UCSD-AML1 (cell line): ENCODE results near the gene PTPRC.
"Not testable (repeated sequence)": the region's sequence is repeated elsewhere in the genome, so short reads cannot be mapped to it uniquely, and the experiment has no call there.

Source experiments
- DNase-seq: peaks from one replicate; lab custom pipeline; 2025; ENCODE audit not compliant: unreplicated experiment; lab: John Stamatoyannopoulos, UW

Gene PTPRC, protein sequence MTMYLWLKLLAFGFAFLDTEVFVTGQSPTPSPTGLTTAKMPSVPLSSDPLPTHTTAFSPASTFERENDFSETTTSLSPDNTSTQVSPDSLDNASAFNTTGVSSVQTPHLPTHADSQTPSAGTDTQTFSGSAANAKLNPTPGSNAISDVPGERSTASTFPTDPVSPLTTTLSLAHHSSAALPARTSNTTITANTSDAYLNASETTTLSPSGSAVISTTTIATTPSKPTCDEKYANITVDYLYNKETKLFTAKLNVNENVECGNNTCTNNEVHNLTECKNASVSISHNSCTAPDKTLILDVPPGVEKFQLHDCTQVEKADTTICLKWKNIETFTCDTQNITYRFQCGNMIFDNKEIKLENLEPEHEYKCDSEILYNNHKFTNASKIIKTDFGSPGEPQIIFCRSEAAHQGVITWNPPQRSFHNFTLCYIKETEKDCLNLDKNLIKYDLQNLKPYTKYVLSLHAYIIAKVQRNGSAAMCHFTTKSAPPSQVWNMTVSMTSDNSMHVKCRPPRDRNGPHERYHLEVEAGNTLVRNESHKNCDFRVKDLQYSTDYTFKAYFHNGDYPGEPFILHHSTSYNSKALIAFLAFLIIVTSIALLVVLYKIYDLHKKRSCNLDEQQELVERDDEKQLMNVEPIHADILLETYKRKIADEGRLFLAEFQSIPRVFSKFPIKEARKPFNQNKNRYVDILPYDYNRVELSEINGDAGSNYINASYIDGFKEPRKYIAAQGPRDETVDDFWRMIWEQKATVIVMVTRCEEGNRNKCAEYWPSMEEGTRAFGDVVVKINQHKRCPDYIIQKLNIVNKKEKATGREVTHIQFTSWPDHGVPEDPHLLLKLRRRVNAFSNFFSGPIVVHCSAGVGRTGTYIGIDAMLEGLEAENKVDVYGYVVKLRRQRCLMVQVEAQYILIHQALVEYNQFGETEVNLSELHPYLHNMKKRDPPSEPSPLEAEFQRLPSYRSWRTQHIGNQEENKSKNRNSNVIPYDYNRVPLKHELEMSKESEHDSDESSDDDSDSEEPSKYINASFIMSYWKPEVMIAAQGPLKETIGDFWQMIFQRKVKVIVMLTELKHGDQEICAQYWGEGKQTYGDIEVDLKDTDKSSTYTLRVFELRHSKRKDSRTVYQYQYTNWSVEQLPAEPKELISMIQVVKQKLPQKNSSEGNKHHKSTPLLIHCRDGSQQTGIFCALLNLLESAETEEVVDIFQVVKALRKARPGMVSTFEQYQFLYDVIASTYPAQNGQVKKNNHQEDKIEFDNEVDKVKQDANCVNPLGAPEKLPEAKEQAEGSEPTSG (N-terminal part only)

GRCh38 chr1:198638894-198639635 is at the start of gene PTPRC:
PTPRC (plus strand) TSS chr1:198639040; CDS start chr1:198639269, 229 bp downstream.
- DNase-seq, result peak; percentile 8

DNA sequence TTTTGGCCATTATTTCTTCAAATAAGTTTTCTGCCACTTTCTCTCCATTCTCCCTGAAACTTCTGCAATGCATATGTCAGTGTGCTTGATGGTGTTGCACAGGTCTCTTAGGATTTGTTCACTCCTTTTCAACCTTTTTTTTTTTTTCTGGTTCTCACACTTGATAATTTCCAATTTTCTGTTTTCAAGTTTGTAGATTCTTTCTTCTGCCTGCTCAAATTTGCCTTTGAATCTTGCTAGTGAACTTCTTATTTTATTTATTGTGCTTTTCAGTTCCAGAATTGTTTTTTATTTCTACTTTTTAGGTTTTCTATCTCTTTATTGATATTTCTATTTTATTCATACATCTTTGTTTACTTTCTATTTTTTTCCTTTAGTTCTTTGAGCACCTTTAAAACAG is 48.4 kb upstream of the PTPRC start:
- no peak for DNase-seq

DNA sequence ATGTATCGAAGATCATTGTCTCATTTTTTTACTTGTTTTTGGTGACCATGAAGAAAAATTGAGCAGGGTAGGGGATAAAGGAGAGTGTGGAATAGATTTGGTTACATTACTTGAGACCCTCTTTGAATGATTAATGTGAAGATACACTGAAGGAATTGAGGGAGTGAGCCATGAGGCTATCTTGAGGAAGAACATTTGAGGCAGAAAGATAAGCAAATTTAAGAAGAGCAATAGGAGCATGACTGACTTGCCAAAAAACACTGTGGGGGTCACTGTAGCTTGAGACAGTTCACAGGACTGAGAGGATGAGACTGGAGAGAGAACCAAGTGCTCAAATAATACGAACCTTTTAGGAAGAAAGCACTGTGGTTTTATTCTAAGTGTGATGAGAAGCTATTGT is 43.1 kb upstream of the PTPRC start:
- DNase-seq, result no peak

DNA sequence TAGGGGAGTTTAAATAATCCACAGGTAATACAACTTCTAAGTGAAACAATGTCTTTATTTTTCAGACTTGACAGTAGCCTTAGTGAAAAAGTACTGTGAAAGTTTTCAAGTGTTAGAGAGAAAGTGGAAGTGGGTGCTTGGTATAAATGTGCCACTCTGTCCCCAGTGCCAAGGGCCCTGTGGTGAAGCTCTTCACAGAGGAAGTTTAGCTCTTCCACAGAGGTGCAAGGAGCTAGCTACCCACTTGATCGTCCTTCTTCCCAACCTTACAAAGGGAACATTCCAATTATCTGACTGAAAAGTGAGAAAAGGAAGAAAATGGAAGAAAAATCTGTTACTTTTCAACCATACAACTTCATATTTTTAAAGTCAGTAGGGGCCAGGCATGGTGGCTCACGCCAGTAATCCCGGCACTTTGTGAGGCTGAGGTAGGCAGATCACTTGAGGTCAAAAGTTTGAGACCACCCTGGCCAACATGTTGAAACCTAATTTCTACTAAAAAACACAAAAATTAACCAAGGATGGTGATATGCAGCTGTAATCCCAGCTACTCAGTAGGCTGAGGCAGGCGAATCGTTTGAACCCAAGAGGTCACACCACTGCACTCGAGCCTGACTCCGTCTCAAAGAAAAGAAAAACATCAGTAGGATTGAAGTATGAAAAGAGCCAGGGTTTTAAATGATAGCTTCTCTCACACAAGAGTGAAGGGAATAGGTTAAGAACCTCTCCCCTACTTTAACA is 41.0 kb upstream of the PTPRC start:
- DNase-seq, result peak; percentile 6

- DNase-seq, result no peak
Measured at GRCh38 chr1:198598796-198599321, 40.0 kb upstream of the PTPRC start.

DNA sequence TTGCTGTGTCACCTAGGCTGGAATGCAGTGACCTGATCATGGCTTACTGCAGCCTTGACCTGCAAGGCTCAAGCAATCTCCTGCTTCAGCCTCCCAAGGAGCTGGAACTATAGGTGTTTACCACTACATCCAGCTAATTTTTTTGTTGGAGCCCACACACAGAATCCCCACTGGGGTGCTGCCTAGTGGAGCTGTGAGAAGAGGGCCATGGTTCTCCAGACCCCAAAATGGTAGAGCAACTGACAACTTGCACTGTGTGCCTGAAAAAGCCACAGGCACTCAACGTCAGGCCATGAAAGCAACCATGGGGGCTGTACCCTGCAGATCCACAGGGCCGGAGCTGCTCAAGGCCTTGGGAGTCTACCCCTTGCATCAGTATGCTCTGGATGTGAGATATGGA is 39.1 kb upstream of the PTPRC start:
- peak; percentile 5 for DNase-seq

DNA sequence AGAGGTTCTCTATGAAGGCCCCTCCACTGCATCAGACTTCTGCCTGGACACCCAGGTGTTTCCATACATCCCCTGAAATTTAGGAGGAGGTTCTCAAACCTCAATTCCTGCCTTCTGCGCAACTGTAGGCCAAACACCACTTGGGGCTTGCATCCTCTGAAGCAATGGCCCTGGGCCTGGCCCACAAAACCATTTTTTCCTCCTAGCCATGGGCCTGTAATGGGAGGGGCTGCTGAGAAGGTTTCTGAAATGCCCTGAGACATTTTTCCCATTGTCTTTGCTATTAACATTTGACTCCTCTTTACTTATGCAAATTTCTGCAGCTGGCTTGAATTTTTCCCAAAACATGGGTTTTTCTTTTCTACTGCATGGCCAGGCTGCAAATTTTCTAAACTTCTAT is 37.9 kb upstream of the PTPRC start:
- DNase-seq, result no peak

GRCh38 chr1:198601310-198601709 is 37.5 kb upstream of the PTPRC start:
- DNase-seq, result not testable (repeated sequence)

DNA sequence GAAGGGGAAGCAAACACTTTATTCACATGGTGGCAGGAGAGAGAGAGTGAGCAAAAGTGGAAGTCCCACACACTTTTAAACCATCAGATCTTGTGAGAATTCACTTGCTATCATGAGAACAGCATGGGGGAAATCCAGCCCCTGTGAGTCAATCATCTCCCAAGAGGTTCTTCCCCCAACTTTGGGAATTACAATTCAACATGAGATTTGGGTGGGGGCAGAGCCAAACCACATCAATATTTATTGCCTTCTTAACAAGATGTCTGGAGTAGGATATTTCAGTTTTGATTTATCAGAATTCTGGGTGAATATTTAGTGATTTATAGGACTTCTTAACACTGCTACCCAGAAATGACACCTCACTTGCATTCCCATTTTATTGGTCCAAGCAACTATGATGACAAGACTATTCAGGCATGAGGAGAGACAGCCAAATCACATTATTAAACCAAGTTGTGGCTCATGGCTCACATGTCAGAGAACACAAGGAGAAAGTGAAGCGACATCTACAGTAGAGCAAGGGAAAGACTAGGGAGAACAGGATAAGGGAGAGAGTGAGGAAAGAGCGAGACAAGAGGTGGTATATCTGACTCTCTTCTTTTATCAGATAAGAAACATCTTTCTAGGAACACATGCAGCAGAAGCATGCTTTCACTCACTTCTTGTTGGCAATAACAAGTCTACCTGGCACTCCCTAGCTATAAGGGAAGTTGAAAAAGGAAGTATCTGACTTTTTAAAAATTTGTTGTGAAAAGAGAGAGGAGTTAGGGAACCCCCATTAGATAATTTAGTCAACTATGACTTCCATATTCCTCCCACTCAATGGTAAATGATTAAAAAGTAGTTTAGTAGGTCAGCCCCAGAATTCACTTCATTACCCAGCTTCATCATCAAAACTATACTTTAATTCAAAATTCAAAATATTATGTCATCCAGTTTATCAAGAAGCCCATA is 36.6 kb upstream of the PTPRC start:
- DNase-seq, result no peak

DNA sequence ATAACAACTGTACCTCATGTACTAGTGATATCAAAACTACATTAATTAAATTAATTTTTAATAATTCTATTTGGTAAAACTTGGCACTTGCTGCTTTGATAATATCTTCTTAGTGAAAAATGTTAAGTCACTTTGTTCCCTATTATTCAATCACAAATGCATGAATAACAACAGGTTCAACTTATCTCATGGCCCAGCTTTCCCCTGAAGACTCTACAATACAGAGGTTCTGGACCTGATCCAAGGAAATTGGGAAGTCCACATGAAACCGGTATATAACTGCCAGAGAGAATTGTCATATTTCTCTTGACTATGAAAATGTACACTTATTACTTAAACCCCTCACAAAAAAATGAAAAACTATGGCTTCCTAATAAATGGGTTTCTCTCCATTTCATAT is 33.9 kb upstream of the PTPRC start:
- DNase-seq, result no peak

DNA sequence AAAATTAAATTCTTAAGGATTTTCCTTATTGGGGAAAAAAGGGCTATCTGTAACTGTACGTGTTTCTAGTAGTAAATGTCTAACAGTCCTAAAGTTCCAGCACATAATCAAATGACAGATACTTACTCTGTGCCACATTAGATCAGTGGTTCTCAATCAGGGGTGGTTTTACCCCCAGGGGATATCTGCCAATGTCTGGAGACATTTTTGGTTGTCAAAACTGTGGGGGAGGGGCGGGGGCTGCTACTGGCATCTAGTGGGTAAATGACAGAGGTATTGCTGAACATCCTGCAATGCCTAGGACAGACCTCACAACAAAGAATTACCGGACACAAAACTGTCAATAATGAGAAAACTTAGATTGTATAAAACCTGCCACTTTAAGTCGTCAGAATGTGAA is 33.4 kb upstream of the PTPRC start:
- DNase-seq, result peak; percentile 20

- DNase-seq, result peak; percentile 22
Measured at GRCh38 chr1:198606020-198606438, 32.8 kb upstream of the PTPRC start.

DNA sequence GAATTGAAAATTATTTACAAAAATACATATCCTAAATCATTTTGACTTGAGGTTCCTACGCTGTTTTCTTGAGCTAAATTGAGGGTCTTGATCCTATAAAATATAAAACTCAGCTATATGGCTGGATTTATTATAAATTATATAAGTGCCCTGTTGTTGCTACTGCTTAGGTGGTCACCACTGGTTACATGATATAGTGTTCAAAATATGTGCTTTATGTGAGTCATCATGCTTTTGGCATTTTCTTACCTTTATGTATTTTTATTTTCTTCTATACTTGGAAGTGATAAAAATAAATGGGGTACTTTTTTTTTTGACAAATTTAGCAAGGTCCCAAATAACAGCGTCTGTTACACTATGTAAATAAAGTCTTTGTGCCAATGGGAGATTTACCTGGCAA is 31.1 kb upstream of the PTPRC start:
- no peak for DNase-seq

GRCh38 chr1:198610362-198610761 is 28.5 kb upstream of the PTPRC start:
- DNase-seq, result no peak

DNA sequence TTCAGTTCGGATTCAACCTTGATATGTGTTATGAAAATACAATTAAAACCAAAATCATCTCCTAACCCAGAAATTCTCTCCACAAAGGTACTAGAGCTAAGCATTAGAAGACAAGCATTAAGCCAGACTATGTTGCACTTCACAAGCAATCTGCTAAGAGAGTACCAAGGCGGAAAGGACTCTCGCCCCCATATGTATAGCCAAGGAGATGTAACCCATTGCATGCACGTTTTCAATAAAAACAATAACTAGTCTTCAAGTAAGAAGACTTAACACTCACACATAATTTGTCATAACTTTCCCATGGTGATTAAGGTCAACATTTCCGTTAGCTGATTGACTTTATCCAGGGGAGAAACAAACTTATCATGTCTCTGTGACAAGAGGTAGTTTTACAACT is 27.6 kb upstream of the PTPRC start:
- no peak for DNase-seq

- DNase-seq, result no peak
Measured at GRCh38 chr1:198612471-198613260, 26.2 kb upstream of the PTPRC start.

DNA sequence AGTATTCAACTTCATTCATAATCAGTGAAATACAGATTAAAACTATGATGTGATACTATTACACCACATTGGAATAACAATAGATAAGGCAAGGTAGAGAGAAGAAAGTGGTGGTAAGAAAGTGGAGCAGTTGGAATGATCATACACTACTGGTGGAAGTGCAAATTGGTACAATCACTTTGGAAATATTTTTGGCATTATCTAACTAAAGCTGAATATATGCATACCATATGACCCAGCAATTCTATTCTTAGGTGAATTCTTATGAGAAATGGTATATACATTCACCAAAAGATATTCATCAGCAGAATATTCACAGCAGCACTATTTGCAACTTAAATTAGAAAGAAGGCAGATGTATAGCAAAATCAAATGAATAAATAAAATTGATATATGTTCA is 21.4 kb upstream of the PTPRC start:
- no peak for DNase-seq
